Measurements from ENCODE around the gene METTL17.

- TF ChIP-seq HMG20A (CRISPR knock-in tag; IDR thresholded peaks at IDR 0.05; ENCODE audit: borderline replicate concordance) (no peak), STAT5B (CRISPR knock-in tag; IDR thresholded peaks at IDR 0.05) (no peak), RAD21 (CRISPR knock-in tag; IDR thresholded peaks at IDR 0.05) (no peak), CTCF (CRISPR knock-in tag; IDR thresholded peaks at IDR 0.05) (no peak), ZNF816 (CRISPR knock-in tag; IDR thresholded peaks at IDR 0.05; ENCODE audit: borderline replicate concordance) (no peak), MAX (IDR thresholded peaks at IDR 0.05) (no peak), SNAPC5 (CRISPR knock-in tag; IDR thresholded peaks at IDR 0.05; ENCODE audit: borderline replicate concordance) (no peak), ZHX2 (IDR thresholded peaks at IDR 0.05; ENCODE audit: low read depth) (no peak), ZHX2 (CRISPR knock-in tag; IDR thresholded peaks at IDR 0.05; ENCODE audit: borderline replicate concordance) (no peak), USF2 (IDR thresholded peaks at IDR 0.05; ENCODE audit: low read depth, low read length) (no peak), USF2 (CRISPR knock-in tag; IDR thresholded peaks at IDR 0.05; ENCODE audit: borderline replicate concordance) (no peak), ZNF224 (CRISPR knock-in tag; IDR thresholded peaks at IDR 0.05) (no peak), ZNF513 (CRISPR knock-in tag; conservative IDR thresholded peaks at IDR 0.05) (no peak), HNRNPH1 (optimal IDR thresholded peaks at IDR 0.05; ENCODE audit: low read depth, low read length) (no peak)
Observed at GRCh38 chr14:21032326-21033132, 42.7 kb downstream of the METTL17 start.

Data from HepG2 (cell line).